Thoracic aorta (tissue), 2 donors: ENCODE data around the gene CYP2E1. TPM values are rescaled to one million over a fixed set of nuclear protein-coding genes. Genes with fewer than 3 reads are reported as not detected.
"Not testable (repeated sequence)": the region's sequence is repeated elsewhere in the genome, so short reads cannot be mapped to it uniquely, and the experiment has no call there.

Experiments used
- ATAC-seq: fragments of 150-250 bp; one replicate; pipeline ENCODE4 v1.8.0; 2017; ENCODE audit warnings: low read depth; ENCODE audit not compliant: insufficient number of reproducible peaks, low FRiP score
- DNase-seq: peaks from one replicate; pipeline ENCODE4 v3.0.0-alpha.2; 2020; ENCODE audit warnings: low spot score
- H3K27ac ChIP-seq, 2 donors: fragments of 200-600 bp; sonication (generic); 1 replicate in 1 of 2; 2 replicates in 1 of 2; pipeline ENCODE4 v1.5.1; 2016; ENCODE audit warnings: mild to moderate bottlenecking in 2 of 2, moderate library complexity in 2 of 2
- H3K27me3 ChIP-seq: fragments of 200-600 bp; sonication (generic); replicated peaks from 2 replicates; pipeline ENCODE4 v1.6.0; 2016; ENCODE audit warnings: mild to moderate bottlenecking; ENCODE audit not compliant: insufficient read depth
- H3K36me3 ChIP-seq: fragments of 200-600 bp; sonication (generic); one replicate; pipeline ENCODE4 v1.5.1; 2016
- H3K4me1 ChIP-seq, 2 donors: fragments of 200-600 bp; sonication (generic); 1 replicate in 1 of 2; 2 replicates in 1 of 2; pipeline versions ENCODE4 v1.5.1 to v1.6.0; 2016; ENCODE audit warnings: low read depth in 2 of 2, mild to moderate bottlenecking in 1 of 2; ENCODE audit not compliant: control insufficient read depth in 1 of 2
- H3K4me3 ChIP-seq: fragments of 200-600 bp; sonication (generic); 2 replicates; pipeline ENCODE4 v1.5.1; 2016; ENCODE audit warnings: mild to moderate bottlenecking
- H3K9me3 ChIP-seq: fragments of 200-600 bp; sonication (generic); 2 replicates; pipeline ENCODE4 v1.5.1; 2016
- CTCF ChIP-seq: fragments of 200-600 bp; sonication (generic); IDR thresholded peaks from one replicate; pipeline ENCODE4 v1.5.1; 2019; ENCODE audit warnings: antibody characterized with exemption
- total RNA-seq, 2 donors: library from RNA; depleted of rRNA; stranded (reverse); fragments of >200 nt; gene quantifications; one replicate each; pipeline versions ENCODE4 v1.1.0 to v1.2.3, GENCODE V29; 2016

Gene CYP2E1
- total RNA-seq, 2 donors from 2014 or later = 2.9 to 5.3 TPM

DNA sequence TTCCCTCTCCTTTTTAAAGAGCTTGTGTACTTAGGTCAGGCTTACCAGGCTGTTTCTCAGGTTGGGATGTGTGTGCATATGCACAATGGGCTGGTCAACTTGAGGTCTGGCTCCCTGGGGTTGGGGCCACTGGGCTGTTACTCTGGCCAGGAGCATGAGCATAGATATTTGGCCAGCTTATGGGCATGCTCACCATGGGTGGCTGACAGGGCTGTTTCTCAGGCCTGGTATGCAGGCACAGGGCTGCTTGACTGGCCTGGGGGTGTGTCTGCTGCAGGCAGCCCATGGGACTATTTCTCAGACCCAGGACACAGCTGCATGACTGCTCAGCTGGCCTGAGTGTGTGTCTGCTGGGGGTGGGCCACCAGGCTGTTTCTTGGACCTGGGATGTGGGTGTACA, 38.8 kb upstream of the CYP2E1 start:
- Histone ChIP-seq H3K4me1 (no peaks in the 10 kb centered on the region), H3K27me3 (no peaks in the 10 kb centered on the region), H3K36me3 (no peaks in the 10 kb centered on the region), H3K9me3 (peaks cover 23% of the 10 kb centered on the region), H3K4me3 (no peak overlapping the region), H3K27ac (no peak overlapping the region)
- DNase-seq = no peak
- no peak for TF ChIP-seq CTCF
- no peak for ATAC-seq

DNA sequence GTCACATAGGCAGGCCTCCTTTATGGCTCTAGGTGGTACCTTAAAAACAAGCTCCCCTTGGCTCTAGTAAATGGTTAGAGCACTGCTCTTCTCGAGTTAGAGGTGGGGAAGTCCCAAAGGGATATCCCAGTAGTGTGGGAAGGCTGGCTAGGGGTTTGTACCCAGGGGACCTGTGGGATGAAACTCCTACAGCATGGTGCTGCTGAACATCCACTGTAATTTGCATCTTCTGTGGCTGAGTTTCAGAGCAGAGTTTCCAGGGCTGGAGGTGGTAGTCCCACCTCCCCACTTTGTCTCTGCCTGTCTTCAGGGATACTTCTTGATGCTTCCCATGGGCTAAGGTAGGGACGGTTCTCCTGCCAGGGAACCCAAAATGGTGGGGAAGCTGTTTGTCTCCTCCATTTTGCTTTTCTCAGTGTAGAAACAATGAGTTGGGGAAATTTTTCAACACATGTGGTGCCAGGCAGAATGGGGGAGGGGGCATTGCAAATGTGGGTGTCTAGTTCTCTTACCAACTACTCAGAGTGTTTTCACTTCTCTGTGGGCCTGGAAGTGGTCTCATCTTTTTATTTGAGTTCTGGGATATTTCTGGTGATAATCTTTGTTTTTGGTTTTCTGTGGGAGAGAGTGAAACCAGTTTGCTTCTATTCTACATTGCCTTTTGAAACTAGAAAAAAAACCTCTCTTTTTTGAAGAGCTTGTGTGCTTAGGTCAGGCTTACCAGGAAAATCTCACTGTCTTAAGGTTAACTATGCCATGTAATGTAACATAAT, 37.2 kb upstream of the CYP2E1 start:
- no peaks in the 10 kb centered on the region for H3K4me1 ChIP-seq
- TF ChIP-seq CTCF = no peak

DNA sequence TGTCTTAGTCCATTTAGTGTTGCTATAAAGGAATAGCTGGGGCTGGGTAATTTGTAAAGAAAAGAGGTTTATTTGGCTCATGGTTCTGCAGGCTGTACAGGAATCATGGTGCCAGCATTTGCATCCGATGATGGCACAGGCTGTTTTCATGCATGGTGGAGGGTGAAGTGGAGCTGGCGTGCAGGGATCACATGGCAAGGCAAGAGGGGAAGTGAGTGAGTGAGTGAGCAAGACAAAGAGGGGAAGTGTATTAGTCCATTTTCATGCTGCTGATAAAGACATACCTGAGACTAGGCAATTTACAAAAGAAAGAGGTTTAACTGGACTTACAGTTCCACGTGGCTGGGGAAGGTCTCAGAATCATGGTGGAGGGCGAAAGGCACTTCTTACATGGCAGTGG, 33.6 kb upstream of the CYP2E1 start:
- not testable (repeated sequence) for H3K27me3 ChIP-seq, H3K36me3 ChIP-seq, H3K4me3 ChIP-seq, DNase-seq, H3K27ac ChIP-seq, H3K4me1 ChIP-seq, H3K9me3 ChIP-seq, ATAC-seq

More for the DNA sequence above, 37.2 kb upstream of the CYP2E1 start:
- Histone ChIP-seq H3K9me3 (peaks cover 21% of the 10 kb centered on the region), H3K27me3 (no peaks in the 10 kb centered on the region), H3K36me3 (no peaks in the 10 kb centered on the region), H3K4me3 (no peak overlapping the region), H3K27ac (no peak overlapping the region)
- DNase-seq (no peak), ATAC-seq (no peak)

GRCh38 chr10:133497363-133497762, 29.8 kb upstream of the CYP2E1 start:
- not testable (repeated sequence) for H3K27me3 ChIP-seq, H3K36me3 ChIP-seq, H3K4me3 ChIP-seq, H3K27ac ChIP-seq, ATAC-seq, H3K9me3 ChIP-seq, H3K4me1 ChIP-seq, DNase-seq

GRCh38 chr10:133499176-133499575, 28.0 kb upstream of the CYP2E1 start:
- H3K9me3 ChIP-seq, ATAC-seq, H3K4me3 ChIP-seq, H3K27ac ChIP-seq, H3K27me3 ChIP-seq, H3K4me1 ChIP-seq, DNase-seq, H3K36me3 ChIP-seq: not testable (repeated sequence)

- DNase-seq, H3K36me3 ChIP-seq, H3K4me1 ChIP-seq, H3K9me3 ChIP-seq, H3K27me3 ChIP-seq, H3K4me3 ChIP-seq, ATAC-seq, H3K27ac ChIP-seq: not testable (repeated sequence)
Observed at GRCh38 chr10:133500897-133501296, 26.3 kb upstream of the CYP2E1 start.

- Histone ChIP-seq H3K9me3 (peaks cover 9% of the 10 kb centered on the region), H3K4me1 (no peaks in the 10 kb centered on the region), H3K27ac (no peak overlapping the region), H3K27me3 (no peaks in the 10 kb centered on the region), H3K36me3 (no peaks in the 10 kb centered on the region), H3K4me3 (no peak overlapping the region)
- ATAC-seq = no peak
- no peak for DNase-seq
- TF ChIP-seq CTCF = no peak
Observed at GRCh38 chr10:133509700-133510099, 17.5 kb upstream of the CYP2E1 start.
